ENCODE measurements around the gene RPUSD2. TPM values are rescaled to one million over a fixed set of nuclear protein-coding genes. Genes with fewer than 3 reads are reported as not detected.
"Not testable (repeated sequence)": the region's sequence is repeated elsewhere in the genome, so short reads cannot be mapped to it uniquely, and the experiment has no call there.

RPUSD2 gene
- total and polyA plus RNA-seq, 2 experiments from 2014 or later = 22.0 to 25.5 TPM

DNA sequence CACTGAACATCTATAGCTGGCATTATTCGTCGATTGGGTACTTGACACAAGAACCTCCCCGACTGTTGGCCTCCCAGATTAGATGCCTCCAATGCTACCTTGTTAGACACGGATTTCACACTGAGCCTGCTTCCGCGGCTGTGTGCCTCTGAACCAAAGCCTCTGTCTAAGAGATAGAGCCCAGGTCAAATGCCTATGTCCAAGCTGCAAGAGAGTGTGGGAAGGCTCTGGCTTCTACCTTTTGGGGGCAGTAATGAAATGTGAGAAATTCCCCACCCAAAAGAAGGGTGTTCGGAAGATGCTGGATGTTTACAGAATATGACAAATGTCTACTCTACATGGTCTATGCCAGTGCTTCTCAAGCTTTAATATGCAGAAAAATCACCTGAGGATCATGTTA lies 2.0 kb upstream of the RPUSD2 start:
- no peak overlapping the region for H3K27ac ChIP-seq (ENCODE audit: low read depth)
- H3K36me3 ChIP-seq (ENCODE audit: insufficient read depth) = no peaks in the 10 kb centered on the region
- TF ChIP-seq, protein P1, sequence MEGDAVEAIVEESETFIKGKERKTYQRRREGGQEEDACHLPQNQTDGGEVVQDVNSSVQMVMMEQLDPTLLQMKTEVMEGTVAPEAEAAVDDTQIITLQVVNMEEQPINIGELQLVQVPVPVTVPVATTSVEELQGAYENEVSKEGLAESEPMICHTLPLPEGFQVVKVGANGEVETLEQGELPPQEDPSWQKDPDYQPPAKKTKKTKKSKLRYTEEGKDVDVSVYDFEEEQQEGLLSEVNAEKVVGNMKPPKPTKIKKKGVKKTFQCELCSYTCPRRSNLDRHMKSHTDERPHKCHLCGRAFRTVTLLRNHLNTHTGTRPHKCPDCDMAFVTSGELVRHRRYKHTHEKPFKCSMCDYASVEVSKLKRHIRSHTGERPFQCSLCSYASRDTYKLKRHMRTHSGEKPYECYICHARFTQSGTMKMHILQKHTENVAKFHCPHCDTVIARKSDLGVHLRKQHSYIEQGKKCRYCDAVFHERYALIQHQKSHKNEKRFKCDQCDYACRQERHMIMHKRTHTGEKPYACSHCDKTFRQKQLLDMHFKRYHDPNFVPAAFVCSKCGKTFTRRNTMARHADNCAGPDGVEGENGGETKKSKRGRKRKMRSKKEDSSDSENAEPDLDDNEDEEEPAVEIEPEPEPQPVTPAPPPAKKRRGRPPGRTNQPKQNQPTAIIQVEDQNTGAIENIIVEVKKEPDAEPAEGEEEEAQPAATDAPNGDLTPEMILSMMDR (conservative IDR thresholded peaks at IDR 0.05; ENCODE audit: low read depth in 2 of 2) = peak; percentile 59 to 69
- TF ChIP-seq, protein P2, sequence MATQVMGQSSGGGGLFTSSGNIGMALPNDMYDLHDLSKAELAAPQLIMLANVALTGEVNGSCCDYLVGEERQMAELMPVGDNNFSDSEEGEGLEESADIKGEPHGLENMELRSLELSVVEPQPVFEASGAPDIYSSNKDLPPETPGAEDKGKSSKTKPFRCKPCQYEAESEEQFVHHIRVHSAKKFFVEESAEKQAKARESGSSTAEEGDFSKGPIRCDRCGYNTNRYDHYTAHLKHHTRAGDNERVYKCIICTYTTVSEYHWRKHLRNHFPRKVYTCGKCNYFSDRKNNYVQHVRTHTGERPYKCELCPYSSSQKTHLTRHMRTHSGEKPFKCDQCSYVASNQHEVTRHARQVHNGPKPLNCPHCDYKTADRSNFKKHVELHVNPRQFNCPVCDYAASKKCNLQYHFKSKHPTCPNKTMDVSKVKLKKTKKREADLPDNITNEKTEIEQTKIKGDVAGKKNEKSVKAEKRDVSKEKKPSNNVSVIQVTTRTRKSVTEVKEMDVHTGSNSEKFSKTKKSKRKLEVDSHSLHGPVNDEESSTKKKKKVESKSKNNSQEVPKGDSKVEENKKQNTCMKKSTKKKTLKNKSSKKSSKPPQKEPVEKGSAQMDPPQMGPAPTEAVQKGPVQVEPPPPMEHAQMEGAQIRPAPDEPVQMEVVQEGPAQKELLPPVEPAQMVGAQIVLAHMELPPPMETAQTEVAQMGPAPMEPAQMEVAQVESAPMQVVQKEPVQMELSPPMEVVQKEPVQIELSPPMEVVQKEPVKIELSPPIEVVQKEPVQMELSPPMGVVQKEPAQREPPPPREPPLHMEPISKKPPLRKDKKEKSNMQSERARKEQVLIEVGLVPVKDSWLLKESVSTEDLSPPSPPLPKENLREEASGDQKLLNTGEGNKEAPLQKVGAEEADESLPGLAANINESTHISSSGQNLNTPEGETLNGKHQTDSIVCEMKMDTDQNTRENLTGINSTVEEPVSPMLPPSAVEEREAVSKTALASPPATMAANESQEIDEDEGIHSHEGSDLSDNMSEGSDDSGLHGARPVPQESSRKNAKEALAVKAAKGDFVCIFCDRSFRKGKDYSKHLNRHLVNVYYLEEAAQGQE (IDR thresholded peaks at IDR 0.05; ENCODE audit: unreplicated experiment) = no peak
- TF ChIP-seq ZNF114 (CRISPR knock-in tag; IDR thresholded peaks at IDR 0.05) = no peak
- peak overlapping the region; percentile 89; the same call in 1 of the 2 replicates for H2AFZ ChIP-seq
- H3K27me3 ChIP-seq (ENCODE audit: insufficient read depth) = no peaks in the 10 kb centered on the region
- H3K27ac Mint-ChIP-seq = no peak overlapping the region
- peaks cover 14% of the 10 kb centered on the region for H3K27me3 Mint-ChIP-seq (ENCODE audit: insufficient read depth, low read depth, poor library complexity)
- H3K4me2 ChIP-seq = no peak overlapping the region
- no peaks in the 10 kb centered on the region for H3K9me3 Mint-ChIP-seq
- no peaks in the 10 kb centered on the region for H3K9me2 ChIP-seq (ENCODE audit: insufficient read depth)
- H4K20me1 ChIP-seq (replicated peaks; ENCODE audit: insufficient read depth) = peaks cover 12% of the 10 kb centered on the region
- peaks cover 27% of the 10 kb centered on the region for H3K4me1 Mint-ChIP-seq
- H3K4me1 ChIP-seq (ENCODE audit: insufficient read depth) = peaks cover 18% of the 10 kb centered on the region
- peak; percentile 14 for ATAC-seq
- H3K4me3 ChIP-seq = no peak overlapping the region
- no peaks in the 10 kb centered on the region for H3F3A ChIP-seq (replicated peaks; ENCODE audit: low read depth)
- peaks cover 9% of the 10 kb centered on the region for H3K36me3 Mint-ChIP-seq (ENCODE audit: low read depth)
- H3K79me2 ChIP-seq (replicated peaks; ENCODE audit: insufficient read depth) = peaks cover 24% of the 10 kb centered on the region
- H3K4me3 Mint-ChIP-seq = no peak overlapping the region
- peak; percentile 68 for DNase-seq (ENCODE audit: low spot score)

DNA sequence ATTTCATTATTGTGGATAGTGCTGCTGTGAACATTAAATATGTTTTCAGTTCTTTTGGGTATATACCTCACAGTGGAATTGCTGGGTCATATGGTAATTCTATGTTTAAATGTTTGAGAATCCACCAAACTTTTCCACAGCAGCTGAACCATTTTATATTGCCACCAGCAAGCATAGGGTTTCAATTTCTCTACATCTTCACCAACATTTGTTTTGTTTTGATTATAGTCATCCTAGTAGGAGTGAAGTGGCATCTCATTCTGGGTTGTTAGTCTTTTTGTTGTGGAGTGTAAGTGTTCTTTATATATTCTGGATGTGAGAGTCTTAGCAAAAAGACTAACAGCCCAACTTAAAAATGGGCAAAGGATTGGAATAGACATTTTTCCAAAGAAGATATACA lies 6.0 kb downstream of the RPUSD2 start:
- Histone ChIP-seq H3K79me2 (replicated peaks; ENCODE audit: insufficient read depth) (peaks cover 13% of the 10 kb centered on the region), H3K4me2 (no peak overlapping the region), H3K9me2 (ENCODE audit: insufficient read depth) (no peaks in the 10 kb centered on the region), H3K4me3 (no peak overlapping the region), H3K27ac (ENCODE audit: low read depth) (no peak overlapping the region), H3K4me1 (ENCODE audit: insufficient read depth) (peaks cover 6% of the 10 kb centered on the region), H3F3A (replicated peaks; ENCODE audit: low read depth) (no peaks in the 10 kb centered on the region; the same call in 1 of the 2 replicates), H4K20me1 (replicated peaks; ENCODE audit: insufficient read depth) (peaks cover 6% of the 10 kb centered on the region), H3K36me3 (ENCODE audit: insufficient read depth) (peaks cover 7% of the 10 kb centered on the region; the same call in 1 of the 2 replicates), H2AFZ (no peak overlapping the region), H3K27me3 (ENCODE audit: insufficient read depth) (no peaks in the 10 kb centered on the region)
- Mint-ChIP-seq H3K27ac (no peak overlapping the region), H3K4me3 (no peak overlapping the region), H3K27me3 (ENCODE audit: insufficient read depth, low read depth, poor library complexity) (no peaks in the 10 kb centered on the region), H3K9me3 (no peaks in the 10 kb centered on the region), H3K36me3 (ENCODE audit: low read depth) (peaks cover 33% of the 10 kb centered on the region), H3K4me1 (peaks cover 9% of the 10 kb centered on the region; the same call in 2 of the 3 replicates)
- no peak for DNase-seq (ENCODE audit: low spot score)
- TF ChIP-seq ZNF331 (CRISPR knock-in tag; IDR thresholded peaks at IDR 0.05; ENCODE audit: low read depth) (no peak), JUNB (IDR thresholded peaks at IDR 0.05; ENCODE audit: unreplicated experiment) (no peak), EZH2 (IDR thresholded peaks at IDR 0.05; ENCODE audit: low read depth, unreplicated experiment) (no peak), NANOG (IDR thresholded peaks at IDR 0.05; ENCODE audit: borderline replicate concordance) (no peak), POLR2AphosphoS5 (IDR thresholded peaks at IDR 0.05; ENCODE audit: low read depth) (no peak)
- ATAC-seq = no peak

DNA sequence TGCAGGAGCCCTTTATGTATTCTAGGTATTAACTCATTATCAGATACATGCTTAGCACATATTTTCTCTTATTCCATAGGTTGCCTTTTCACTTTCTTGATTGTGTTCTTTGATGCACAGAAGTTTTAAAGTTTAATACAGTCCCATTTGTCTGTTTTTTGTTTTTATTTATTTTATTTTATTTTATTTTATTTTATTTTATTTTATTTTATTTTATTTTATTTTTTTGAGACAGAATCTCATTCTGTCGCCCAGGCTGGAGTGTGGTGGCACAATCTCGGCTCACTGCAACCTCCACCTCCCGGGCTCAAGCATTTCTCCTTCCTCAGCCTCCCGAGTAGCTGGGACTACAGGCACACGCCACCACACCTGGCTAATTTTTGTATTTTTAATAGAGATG lies 7.8 kb downstream of the RPUSD2 start:
- peaks cover 25% of the 10 kb centered on the region for H3K36me3 Mint-ChIP-seq (ENCODE audit: low read depth)
- not testable (repeated sequence) for H3K27ac Mint-ChIP-seq; H3K9me3 Mint-ChIP-seq; H3K4me1 Mint-ChIP-seq; H3K4me3 ChIP-seq; H3K27me3 Mint-ChIP-seq (ENCODE audit: insufficient read depth, low read depth, poor library complexity); H3K27ac ChIP-seq (ENCODE audit: low read depth); H3K4me1 ChIP-seq (ENCODE audit: insufficient read depth); H3F3A ChIP-seq (replicated peaks; ENCODE audit: low read depth); H3K79me2 ChIP-seq (replicated peaks; ENCODE audit: insufficient read depth); ATAC-seq; DNase-seq (ENCODE audit: low spot score); H2AFZ ChIP-seq; H3K27me3 ChIP-seq (ENCODE audit: insufficient read depth); H4K20me1 ChIP-seq (replicated peaks; ENCODE audit: insufficient read depth); H3K36me3 ChIP-seq (ENCODE audit: insufficient read depth); H3K9me2 ChIP-seq (ENCODE audit: insufficient read depth); H3K4me3 Mint-ChIP-seq; H3K4me2 ChIP-seq
